Measurements from ENCODE around the gene ULK2. TPM values are rescaled to one million over a fixed set of nuclear protein-coding genes. Genes with fewer than 3 reads are reported as not detected.

The ULK2 gene
- polyA plus RNA-seq, 1 donor from 2014 or later, result 55.1 TPM

GRCh38 chr17:19769946-19770652 is 97.6 kb downstream of the ULK2 start:
- H3K9me3 ChIP-seq (ENCODE audit: low read length), result no peaks in the 10 kb centered on the region
- TF ChIP-seq EP300 (conservative IDR thresholded peaks at IDR 0.05; ENCODE audit: poor library complexity, severe bottlenecking), result no peak
- TF ChIP-seq, protein P1, sequence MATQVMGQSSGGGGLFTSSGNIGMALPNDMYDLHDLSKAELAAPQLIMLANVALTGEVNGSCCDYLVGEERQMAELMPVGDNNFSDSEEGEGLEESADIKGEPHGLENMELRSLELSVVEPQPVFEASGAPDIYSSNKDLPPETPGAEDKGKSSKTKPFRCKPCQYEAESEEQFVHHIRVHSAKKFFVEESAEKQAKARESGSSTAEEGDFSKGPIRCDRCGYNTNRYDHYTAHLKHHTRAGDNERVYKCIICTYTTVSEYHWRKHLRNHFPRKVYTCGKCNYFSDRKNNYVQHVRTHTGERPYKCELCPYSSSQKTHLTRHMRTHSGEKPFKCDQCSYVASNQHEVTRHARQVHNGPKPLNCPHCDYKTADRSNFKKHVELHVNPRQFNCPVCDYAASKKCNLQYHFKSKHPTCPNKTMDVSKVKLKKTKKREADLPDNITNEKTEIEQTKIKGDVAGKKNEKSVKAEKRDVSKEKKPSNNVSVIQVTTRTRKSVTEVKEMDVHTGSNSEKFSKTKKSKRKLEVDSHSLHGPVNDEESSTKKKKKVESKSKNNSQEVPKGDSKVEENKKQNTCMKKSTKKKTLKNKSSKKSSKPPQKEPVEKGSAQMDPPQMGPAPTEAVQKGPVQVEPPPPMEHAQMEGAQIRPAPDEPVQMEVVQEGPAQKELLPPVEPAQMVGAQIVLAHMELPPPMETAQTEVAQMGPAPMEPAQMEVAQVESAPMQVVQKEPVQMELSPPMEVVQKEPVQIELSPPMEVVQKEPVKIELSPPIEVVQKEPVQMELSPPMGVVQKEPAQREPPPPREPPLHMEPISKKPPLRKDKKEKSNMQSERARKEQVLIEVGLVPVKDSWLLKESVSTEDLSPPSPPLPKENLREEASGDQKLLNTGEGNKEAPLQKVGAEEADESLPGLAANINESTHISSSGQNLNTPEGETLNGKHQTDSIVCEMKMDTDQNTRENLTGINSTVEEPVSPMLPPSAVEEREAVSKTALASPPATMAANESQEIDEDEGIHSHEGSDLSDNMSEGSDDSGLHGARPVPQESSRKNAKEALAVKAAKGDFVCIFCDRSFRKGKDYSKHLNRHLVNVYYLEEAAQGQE (IDR thresholded peaks at IDR 0.05; ENCODE audit: borderline replicate concordance), result no peak
- TF ChIP-seq SMC3 (conservative IDR thresholded peaks at IDR 0.05; ENCODE audit: poor library complexity), result no peak
- no peak for TF ChIP-seq CTCF (IDR thresholded peaks at IDR 0.05; ENCODE audit: poor library complexity, severe bottlenecking)
- no peak overlapping the region for H3K4me2 ChIP-seq (ENCODE audit: low read length)
- H2AFZ ChIP-seq (ENCODE audit: low read depth, low read length), result no peak overlapping the region
- H4K20me1 ChIP-seq (ENCODE audit: insufficient read depth), result no peaks in the 10 kb centered on the region
- H3K9ac ChIP-seq (ENCODE audit: low read length), result no peak overlapping the region
- no peaks in the 10 kb centered on the region for H3K36me3 ChIP-seq (ENCODE audit: insufficient read depth, low read length)
- no peak overlapping the region for H3K4me3 ChIP-seq (ENCODE audit: low read length)
- no peaks in the 10 kb centered on the region for H3K9me2 ChIP-seq (ENCODE audit: insufficient read depth, low read length)
- no peaks in the 10 kb centered on the region for H3K27me3 ChIP-seq (ENCODE audit: insufficient read depth, low read depth, low read length)
- H3K27ac ChIP-seq (ENCODE audit: low read length), result no peak overlapping the region
- H3K79me2 ChIP-seq (replicated peaks; ENCODE audit: insufficient read depth, low read length), result no peaks in the 10 kb centered on the region
- H3F3A ChIP-seq (ENCODE audit: insufficient read depth, low read length, poor library complexity, severe bottlenecking), result no peaks in the 10 kb centered on the region

- Histone ChIP-seq H3K9me2 (ENCODE audit: insufficient read depth, low read length) (no peaks in the 10 kb centered on the region), H3K9me3 (ENCODE audit: low read length) (no peaks in the 10 kb centered on the region), H3K9ac (ENCODE audit: low read length) (no peak overlapping the region), H3K27me3 (ENCODE audit: insufficient read depth, low read depth, low read length) (no peaks in the 10 kb centered on the region), H2AFZ (ENCODE audit: low read depth, low read length) (no peak overlapping the region), H3F3A (ENCODE audit: insufficient read depth, low read length, poor library complexity, severe bottlenecking) (no peaks in the 10 kb centered on the region), H4K20me1 (ENCODE audit: insufficient read depth) (no peaks in the 10 kb centered on the region), H3K27ac (ENCODE audit: low read length) (no peak overlapping the region), H3K4me3 (ENCODE audit: low read length) (no peak overlapping the region), H3K4me2 (ENCODE audit: low read length) (no peak overlapping the region), H3K36me3 (ENCODE audit: insufficient read depth, low read length) (no peaks in the 10 kb centered on the region), H3K79me2 (replicated peaks; ENCODE audit: insufficient read depth, low read length) (no peaks in the 10 kb centered on the region)
- no peak for TF ChIP-seq POLR2AphosphoS5 (IDR thresholded peaks at IDR 0.05)
- TF ChIP-seq EZH2 (IDR thresholded peaks at IDR 0.05; ENCODE audit: borderline replicate concordance, insufficient read depth, low read length, poor library complexity, severe bottlenecking), result no peak
- TF ChIP-seq TAF1 (IDR thresholded peaks at IDR 0.05; ENCODE audit: low read depth), result no peak
- TF ChIP-seq CTCF (IDR thresholded peaks at IDR 0.05; ENCODE audit: poor library complexity, severe bottlenecking), result no peak
- no peak for TF ChIP-seq MXI1 (conservative IDR thresholded peaks at IDR 0.05; ENCODE audit: poor library complexity, severe bottlenecking)
- TF ChIP-seq RAD21 (conservative IDR thresholded peaks at IDR 0.05), result no peak
- TF ChIP-seq EP300 (conservative IDR thresholded peaks at IDR 0.05; ENCODE audit: poor library complexity, severe bottlenecking), result no peak
- TF ChIP-seq, protein P1 (IDR thresholded peaks at IDR 0.05; ENCODE audit: borderline replicate concordance), result no peak
- TF ChIP-seq SMC3 (conservative IDR thresholded peaks at IDR 0.05; ENCODE audit: poor library complexity), result no peak
Observed at GRCh38 chr17:19768046-19768782, 99.5 kb downstream of the ULK2 start.

All from neural cell (in vitro differentiated cells).